KMS-11 (cell line): ENCODE measurements around the gene SLIT1.
"Not testable (repeated sequence)": the region's sequence is repeated elsewhere in the genome, so short reads cannot be mapped to it uniquely, and the experiment has no call there.

Experiments
- H2AFZ ChIP-seq: fragments of 200-600 bp; sonication (generic); 2 replicates; pipeline ENCODE4 v1.6.1; 2016; ENCODE audit warnings: antibody characterized with exemption, mixed run types, low read depth
- H3K27ac ChIP-seq: fragments of 200-600 bp; sonication (generic); 2 replicates; pipeline ENCODE4 v1.6.1; 2016; ENCODE audit warnings: mild to moderate bottlenecking, mixed run types
- H3K27me3 ChIP-seq: fragments of 200-600 bp; sonication (generic); 2 replicates; pipeline ENCODE4 v1.6.1; 2017; ENCODE audit warnings: mild to moderate bottlenecking, low read depth, mixed run types, moderate library complexity; ENCODE audit not compliant: insufficient read depth
- H3K36me3 ChIP-seq: fragments of 200-600 bp; sonication (generic); 2 replicates; pipeline ENCODE4 v1.6.1; 2017; ENCODE audit warnings: mild to moderate bottlenecking, mixed run types; ENCODE audit not compliant: insufficient read depth
- H3K4me1 ChIP-seq: fragments of 200-600 bp; sonication (generic); 2 replicates; pipeline ENCODE4 v1.6.1; 2016; ENCODE audit warnings: mild to moderate bottlenecking, low read depth, mixed run types; ENCODE audit not compliant: poor library complexity, severe bottlenecking
- H3K4me2 ChIP-seq: fragments of 200-600 bp; sonication (generic); 2 replicates; pipeline ENCODE4 v1.7.0; 2016; ENCODE audit warnings: mild to moderate bottlenecking, mixed run types
- H3K4me3 ChIP-seq: fragments of 200-600 bp; sonication (generic); IDR thresholded peaks from 2 replicates; pipeline ENCODE4 v1.6.1; 2017; ENCODE audit warnings: low read depth, low read length, mixed read lengths; ENCODE audit not compliant: insufficient read depth
- H3K79me2 ChIP-seq: fragments of 200-600 bp; sonication (generic); 2 replicates; pipeline ENCODE4 v1.6.1; 2016; ENCODE audit warnings: low read depth, mixed run types; ENCODE audit not compliant: insufficient read depth
- H3K9ac ChIP-seq: fragments of 200-600 bp; sonication (generic); 2 replicates; pipeline ENCODE4 v1.6.1; 2016; ENCODE audit warnings: mild to moderate bottlenecking, mixed run types
- H4K20me1 ChIP-seq: fragments of 200-600 bp; sonication (generic); 2 replicates; pipeline ENCODE4 v1.6.1; 2016; ENCODE audit warnings: mild to moderate bottlenecking, mixed run types; ENCODE audit not compliant: insufficient read depth
- TF ChIP-seq, protein P1 (sequence below): fragments of 200-600 bp; sonication (generic); conservative IDR thresholded peaks from 2 replicates; pipeline ENCODE4 v1.6.1; 2017; ENCODE audit warnings: low read depth, mild to moderate bottlenecking, antibody characterized with exemption, low read length, moderate library complexity, mixed read lengths

SLIT1 gene

DNA sequence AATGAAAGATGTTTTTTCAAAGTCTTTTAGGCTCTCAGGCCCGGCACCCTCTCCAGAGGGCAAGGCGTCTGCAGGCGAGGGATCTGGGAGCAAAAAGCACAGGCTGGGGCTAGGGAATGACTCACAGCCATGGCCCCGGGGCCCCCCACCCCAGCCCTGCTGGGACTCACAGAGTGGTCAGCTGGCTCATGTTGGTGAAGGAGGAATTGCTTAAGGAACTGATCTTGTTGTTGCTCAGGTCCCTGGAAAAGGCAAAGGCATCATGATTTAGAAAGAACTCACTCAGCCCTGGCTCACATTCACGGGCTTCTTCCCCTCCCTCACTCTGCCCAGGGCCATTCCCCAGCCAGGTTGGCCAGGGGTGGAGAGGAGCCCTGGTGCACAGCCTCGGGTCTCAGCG, 151.5 kb downstream of the SLIT1 start:
- H3K4me1 ChIP-seq, result no peaks in the 10 kb centered on the region
- H3K79me2 ChIP-seq, result no peaks in the 10 kb centered on the region
- H3K4me2 ChIP-seq, result no peak overlapping the region

DNA sequence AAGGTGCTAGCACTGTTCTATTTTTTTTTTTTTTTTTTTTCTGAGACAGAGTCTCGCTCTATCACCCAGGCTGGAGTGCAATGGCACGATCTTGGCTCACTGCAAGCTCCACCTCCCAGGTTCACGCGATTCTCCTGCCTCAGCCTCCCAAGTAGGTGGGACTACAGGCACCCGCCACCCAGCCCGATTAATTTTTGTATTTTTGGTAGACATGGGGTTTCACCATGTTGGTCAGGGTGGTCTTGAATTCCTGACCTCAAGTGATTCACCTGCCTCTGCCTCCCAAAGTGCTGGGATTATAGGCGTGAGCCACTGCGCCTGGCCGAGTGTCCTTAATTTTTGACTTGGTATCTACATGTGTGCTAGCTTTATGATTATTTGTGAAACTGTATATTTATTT, 151.9 kb downstream of the SLIT1 start:
- H2AFZ ChIP-seq, H4K20me1 ChIP-seq, H3K4me1 ChIP-seq, H3K9ac ChIP-seq, H3K79me2 ChIP-seq, H3K27ac ChIP-seq, H3K27me3 ChIP-seq, H3K36me3 ChIP-seq, H3K4me3 ChIP-seq, H3K4me2 ChIP-seq: not testable (repeated sequence)

More for the DNA sequence above, 151.5 kb downstream of the SLIT1 start:
- no peaks in the 10 kb centered on the region for H3K27me3 ChIP-seq
- no peak overlapping the region for H3K27ac ChIP-seq
- no peak overlapping the region for H2AFZ ChIP-seq
- TF ChIP-seq, protein P1, sequence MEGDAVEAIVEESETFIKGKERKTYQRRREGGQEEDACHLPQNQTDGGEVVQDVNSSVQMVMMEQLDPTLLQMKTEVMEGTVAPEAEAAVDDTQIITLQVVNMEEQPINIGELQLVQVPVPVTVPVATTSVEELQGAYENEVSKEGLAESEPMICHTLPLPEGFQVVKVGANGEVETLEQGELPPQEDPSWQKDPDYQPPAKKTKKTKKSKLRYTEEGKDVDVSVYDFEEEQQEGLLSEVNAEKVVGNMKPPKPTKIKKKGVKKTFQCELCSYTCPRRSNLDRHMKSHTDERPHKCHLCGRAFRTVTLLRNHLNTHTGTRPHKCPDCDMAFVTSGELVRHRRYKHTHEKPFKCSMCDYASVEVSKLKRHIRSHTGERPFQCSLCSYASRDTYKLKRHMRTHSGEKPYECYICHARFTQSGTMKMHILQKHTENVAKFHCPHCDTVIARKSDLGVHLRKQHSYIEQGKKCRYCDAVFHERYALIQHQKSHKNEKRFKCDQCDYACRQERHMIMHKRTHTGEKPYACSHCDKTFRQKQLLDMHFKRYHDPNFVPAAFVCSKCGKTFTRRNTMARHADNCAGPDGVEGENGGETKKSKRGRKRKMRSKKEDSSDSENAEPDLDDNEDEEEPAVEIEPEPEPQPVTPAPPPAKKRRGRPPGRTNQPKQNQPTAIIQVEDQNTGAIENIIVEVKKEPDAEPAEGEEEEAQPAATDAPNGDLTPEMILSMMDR, result no peak
- H3K36me3 ChIP-seq, result no peaks in the 10 kb centered on the region
- no peaks in the 10 kb centered on the region for H4K20me1 ChIP-seq
- H3K4me3 ChIP-seq, result no peak overlapping the region
- no peak overlapping the region for H3K9ac ChIP-seq

DNA sequence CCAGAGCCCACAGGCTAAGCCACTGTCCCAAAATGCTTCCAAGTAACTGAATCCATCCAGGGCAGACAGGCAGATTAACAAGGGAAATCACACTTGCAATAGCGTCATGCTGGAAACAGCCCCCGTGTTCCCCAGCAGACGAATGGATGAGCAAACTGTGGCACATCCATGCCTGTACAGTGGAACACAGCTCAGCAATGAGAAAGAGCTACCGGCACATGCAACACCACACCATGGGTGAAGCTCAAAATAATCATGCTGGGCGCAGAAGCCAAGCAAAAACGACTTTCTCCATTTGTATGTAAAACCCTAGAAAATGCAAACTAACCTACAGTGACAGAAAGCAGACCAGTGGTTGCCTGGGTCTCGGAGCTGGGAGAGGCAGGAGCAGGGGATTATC, 153.1 kb downstream of the SLIT1 start:
- Histone ChIP-seq H3K79me2 (no peaks in the 10 kb centered on the region), H3K9ac (no peak overlapping the region), H4K20me1 (no peaks in the 10 kb centered on the region), H3K4me1 (no peaks in the 10 kb centered on the region), H3K36me3 (no peaks in the 10 kb centered on the region), H3K4me2 (no peak overlapping the region), H3K27me3 (no peaks in the 10 kb centered on the region), H3K4me3 (no peak overlapping the region), H3K27ac (no peak overlapping the region), H2AFZ (no peak overlapping the region)
- TF ChIP-seq, protein P1, result no peak

DNA sequence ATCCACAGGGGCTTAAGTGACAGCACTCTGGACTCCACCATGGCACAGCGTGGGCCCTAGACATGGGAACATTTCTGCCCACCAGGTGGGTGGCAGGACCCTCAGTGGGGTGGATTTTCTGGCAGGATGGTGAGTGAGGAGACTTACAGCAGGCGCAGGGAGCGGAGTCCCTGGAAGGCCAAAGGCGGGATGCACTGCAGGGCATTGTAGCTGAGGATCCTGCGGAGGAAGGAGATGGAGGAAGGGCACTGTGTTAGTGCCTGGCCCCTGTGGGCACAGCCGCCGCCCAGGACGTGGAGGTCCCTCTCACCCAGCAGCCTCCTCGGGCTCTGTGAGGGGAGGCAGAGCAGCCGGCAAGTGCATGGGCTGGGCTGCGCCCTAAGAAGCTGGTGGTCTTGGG, 154.3 kb downstream of the SLIT1 start:
- TF ChIP-seq, protein P1, result no peak

DNA sequence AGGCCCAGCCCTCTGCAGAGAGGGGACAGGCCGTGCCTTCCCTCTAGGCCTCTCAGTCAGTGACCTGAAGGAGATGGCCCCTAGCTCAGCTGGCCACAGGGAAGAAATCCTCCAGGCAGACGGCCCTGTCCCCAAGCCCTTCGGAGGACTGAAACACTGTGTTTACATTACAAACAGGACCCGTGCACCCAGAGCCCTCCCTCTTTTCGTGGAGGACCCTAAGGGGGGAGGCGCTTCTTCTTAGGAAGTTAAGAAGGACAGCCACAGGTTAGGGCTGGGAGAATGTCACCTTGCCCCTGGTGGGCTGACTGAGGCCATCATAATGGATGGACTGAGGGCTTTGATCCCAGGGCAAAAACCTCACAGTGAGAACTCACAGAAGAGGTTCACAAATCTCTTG, 154.9 kb downstream of the SLIT1 start:
- Histone ChIP-seq H3K9ac (no peak overlapping the region), H2AFZ (no peak overlapping the region), H4K20me1 (no peaks in the 10 kb centered on the region), H3K4me3 (no peak overlapping the region), H3K4me1 (no peaks in the 10 kb centered on the region), H3K27ac (no peak overlapping the region), H3K79me2 (no peaks in the 10 kb centered on the region), H3K36me3 (no peaks in the 10 kb centered on the region), H3K27me3 (no peaks in the 10 kb centered on the region), H3K4me2 (no peak overlapping the region)
- TF ChIP-seq, protein P1, result no peak

More for the DNA sequence above, 154.3 kb downstream of the SLIT1 start:
- Histone ChIP-seq H3K36me3 (no peaks in the 10 kb centered on the region), H3K4me2 (no peak overlapping the region), H3K4me3 (no peak overlapping the region), H3K27me3 (no peaks in the 10 kb centered on the region), H3K27ac (no peak overlapping the region), H3K79me2 (no peaks in the 10 kb centered on the region), H3K9ac (no peak overlapping the region), H4K20me1 (no peaks in the 10 kb centered on the region), H3K4me1 (no peaks in the 10 kb centered on the region), H2AFZ (no peak overlapping the region)
